Ascending aorta (tissue), 2 donors: ENCODE measurements around the gene ZSWIM9. TPM values are rescaled to one million over a fixed set of nuclear protein-coding genes. Genes with fewer than 3 reads are reported as not detected.

Experiments
- DNase-seq, 2 donors: peaks; one replicate each; pipeline ENCODE4 v3.0.0-alpha.2; 2019; ENCODE audit warnings: low spot score in 2 of 2
- H3K27ac ChIP-seq, 2 donors: fragments of 200-600 bp; sonication (generic); one replicate each; pipeline ENCODE4 v1.5.1; 2016 to 2017; ENCODE audit warnings: mild to moderate bottlenecking in 1 of 2
- H3K27me3 ChIP-seq: fragments of 200-600 bp; sonication (generic); one replicate; pipeline ENCODE4 v1.5.1; 2017
- H3K36me3 ChIP-seq, 2 donors: fragments of 200-600 bp; sonication (generic); one replicate each; pipeline ENCODE4 v1.5.1; 2016
- H3K4me1 ChIP-seq, 2 donors: fragments of 200-600 bp; sonication (generic); one replicate each; pipeline ENCODE4 v1.5.1; 2016 to 2017; ENCODE audit warnings: mild to moderate bottlenecking in 1 of 2
- H3K4me3 ChIP-seq, 2 donors: fragments of 200-600 bp; sonication (generic); one replicate each; pipeline ENCODE4 v1.5.1; 2016 to 2017; ENCODE audit warnings: mild to moderate bottlenecking in 1 of 2
- H3K9me3 ChIP-seq, 2 donors: fragments of 200-600 bp; sonication (generic); one replicate each; pipeline ENCODE4 v1.5.1; 2016
- CTCF ChIP-seq, 3 experiments: fragments of 200-600 bp in 2 of 3; fragments of 450-650 bp in 1 of 3; sonication (generic) in 2 of 3; IDR thresholded peaks; one replicate each; pipeline ENCODE4 v1.5.1; 2016 to 2019; ENCODE audit warnings: antibody characterized with exemption in 3 of 3, mild to moderate bottlenecking in 1 of 3, moderate library complexity in 1 of 3
- intact Hi-C: fragments of 100-400 bp; cut with DNase I; formaldehyde crosslinking; loops from one replicate; pipeline ENCODE4 v1.15.1; 2023
- total RNA-seq: library from RNA; depleted of rRNA; stranded (reverse); fragments of >200 nt; gene quantifications from one replicate; pipeline ENCODE4 v1.1.0, GENCODE V29; 2016

ZSWIM9 gene
- total RNA-seq, 1 donor from 2014 or later = 16.0 TPM

- H3K4me3 ChIP-seq = no peak overlapping the region
- no peak for TF ChIP-seq CTCF (IDR thresholded peaks at IDR 0.05)
- intact Hi-C loops = no loop called here
- no peak overlapping the region for H3K27ac ChIP-seq
- no peaks in the 10 kb centered on the region for H3K27me3 ChIP-seq
- H3K9me3 ChIP-seq = no peaks in the 10 kb centered on the region
- H3K36me3 ChIP-seq = peaks cover 3 to 17% of the 10 kb centered on the region in 2 donors
- DNase-seq = no peak
- H3K4me1 ChIP-seq = no peaks in the 10 kb centered on the region
These were observed 12.2 kb upstream of the ZSWIM9 start for GRCh38 chr19:48158210-48158790.

GRCh38 chr19:48168689-48169088 is 1.8 kb upstream of the ZSWIM9 start:
- no peak overlapping the region for H3K4me3 ChIP-seq
- H3K36me3 ChIP-seq = peaks cover under 1 to 11% of the 10 kb centered on the region in 2 donors
- no peak for DNase-seq
- H3K4me1 ChIP-seq = peaks cover 3 to 7% of the 10 kb centered on the region in 2 donors
- TF ChIP-seq CTCF (IDR thresholded peaks at IDR 0.05) = no peak
- intact Hi-C loops = no loop called here
- H3K27me3 ChIP-seq = no peaks in the 10 kb centered on the region
- no peak overlapping the region for H3K27ac ChIP-seq
- H3K9me3 ChIP-seq = no peaks in the 10 kb centered on the region

- Histone ChIP-seq H3K27me3 (no peaks in the 10 kb centered on the region), H3K4me1 (peaks cover 3 to 7% of the 10 kb centered on the region in 2 donors), H3K9me3 (no peaks in the 10 kb centered on the region), H3K27ac (peak overlapping the region; percentile 82 to 88), H3K4me3 (peak overlapping the region; percentile 65 to 85), H3K36me3 (peaks cover 10 to 20% of the 10 kb centered on the region in 2 donors)
- no peak for TF ChIP-seq CTCF (IDR thresholded peaks at IDR 0.05)
- DNase-seq = peak in 1 of 2 donors; percentile 80
- intact Hi-C loops = no loop called here
These were observed 922 bp upstream of the ZSWIM9 start for GRCh38 chr19:48169578-48169938.

- intact Hi-C loops = loop anchor here (2.0 kb wide), 2 partner anchors 32 to 86 kb away; no protein-coding TSS in a partner anchor
- no peak for TF ChIP-seq CTCF (IDR thresholded peaks at IDR 0.05)
- Histone ChIP-seq H3K27ac (peak overlapping the region; percentile 82 to 88), H3K4me3 (peak overlapping the region; percentile 65 to 85), H3K9me3 (no peaks in the 10 kb centered on the region), H3K36me3 (peaks cover 12 to 32% of the 10 kb centered on the region in 2 donors), H3K4me1 (peaks cover 3 to 7% of the 10 kb centered on the region in 2 donors), H3K27me3 (no peaks in the 10 kb centered on the region)
- DNase-seq = no peak
These were observed 402 bp downstream of the ZSWIM9 start for GRCh38 chr19:48170817-48171347.

- no peak for DNase-seq
- Histone ChIP-seq H3K27me3 (no peaks in the 10 kb centered on the region), H3K4me1 (peaks cover 3 to 7% of the 10 kb centered on the region in 2 donors), H3K36me3 (peaks cover 12 to 32% of the 10 kb centered on the region in 2 donors), H3K4me3 (peak overlapping the region in 1 of 2 donors; percentile 85), H3K9me3 (no peaks in the 10 kb centered on the region), H3K27ac (no peak overlapping the region)
- intact Hi-C loops = loop anchor here (2.0 kb wide), 2 partner anchors 31 to 85 kb away; no protein-coding TSS in a partner anchor
- TF ChIP-seq CTCF (IDR thresholded peaks at IDR 0.05) = no peak
These were observed 1.2 kb downstream of the ZSWIM9 start for GRCh38 chr19:48171710-48172109.
